Panc1 (cell line): ENCODE measurements around the gene CYP2E1.

Source experiments
- POLR2AphosphoS5 ChIP-seq: IDR thresholded peaks from 2 replicates; pipeline ENCODE4 v1.6.1; 2012; ENCODE audit warnings: mild to moderate bottlenecking, low read depth, low read length, moderate library complexity
- SIN3A ChIP-seq: IDR thresholded peaks from 2 replicates; pipeline ENCODE4 v1.6.1; 2012; ENCODE audit warnings: low read depth, mild to moderate bottlenecking, low read length, moderate library complexity, borderline replicate concordance; ENCODE audit not compliant: insufficient read depth
- TCF7L2 ChIP-seq: IDR thresholded peaks from 2 replicates; pipeline ENCODE4 v1.6.1; 2011; ENCODE audit warnings: mild to moderate bottlenecking, low read depth, low read length, inconsistent platforms
- TF ChIP-seq, protein P1 (sequence below): fragments of 450-650 bp; IDR thresholded peaks from 2 replicates; pipeline ENCODE4 v1.5.1; 2017; ENCODE audit warnings: mild to moderate bottlenecking

DNA sequence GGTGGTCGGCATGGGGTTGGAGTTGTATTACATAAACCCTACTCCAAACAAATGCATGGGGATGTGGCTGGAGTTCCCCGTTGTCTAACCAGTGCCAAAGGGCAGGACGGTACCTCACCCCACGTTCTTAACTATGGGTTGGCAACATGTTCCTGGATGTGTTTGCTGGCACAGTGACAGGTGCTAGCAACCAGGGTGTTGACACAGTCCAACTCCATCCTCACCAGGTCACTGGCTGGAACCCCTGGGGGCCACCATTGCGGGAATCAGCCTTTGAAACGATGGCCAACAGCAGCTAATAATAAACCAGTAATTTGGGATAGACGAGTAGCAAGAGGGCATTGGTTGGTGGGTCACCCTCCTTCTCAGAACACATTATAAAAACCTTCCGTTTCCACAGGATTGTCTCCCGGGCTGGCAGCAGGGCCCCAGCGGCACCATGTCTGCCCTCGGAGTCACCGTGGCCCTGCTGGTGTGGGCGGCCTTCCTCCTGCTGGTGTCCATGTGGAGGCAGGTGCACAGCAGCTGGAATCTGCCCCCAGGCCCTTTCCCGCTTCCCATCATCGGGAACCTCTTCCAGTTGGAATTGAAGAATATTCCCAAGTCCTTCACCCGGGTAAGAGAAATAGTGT is at the start of gene CYP2E1:
- TF ChIP-seq, protein P1, sequence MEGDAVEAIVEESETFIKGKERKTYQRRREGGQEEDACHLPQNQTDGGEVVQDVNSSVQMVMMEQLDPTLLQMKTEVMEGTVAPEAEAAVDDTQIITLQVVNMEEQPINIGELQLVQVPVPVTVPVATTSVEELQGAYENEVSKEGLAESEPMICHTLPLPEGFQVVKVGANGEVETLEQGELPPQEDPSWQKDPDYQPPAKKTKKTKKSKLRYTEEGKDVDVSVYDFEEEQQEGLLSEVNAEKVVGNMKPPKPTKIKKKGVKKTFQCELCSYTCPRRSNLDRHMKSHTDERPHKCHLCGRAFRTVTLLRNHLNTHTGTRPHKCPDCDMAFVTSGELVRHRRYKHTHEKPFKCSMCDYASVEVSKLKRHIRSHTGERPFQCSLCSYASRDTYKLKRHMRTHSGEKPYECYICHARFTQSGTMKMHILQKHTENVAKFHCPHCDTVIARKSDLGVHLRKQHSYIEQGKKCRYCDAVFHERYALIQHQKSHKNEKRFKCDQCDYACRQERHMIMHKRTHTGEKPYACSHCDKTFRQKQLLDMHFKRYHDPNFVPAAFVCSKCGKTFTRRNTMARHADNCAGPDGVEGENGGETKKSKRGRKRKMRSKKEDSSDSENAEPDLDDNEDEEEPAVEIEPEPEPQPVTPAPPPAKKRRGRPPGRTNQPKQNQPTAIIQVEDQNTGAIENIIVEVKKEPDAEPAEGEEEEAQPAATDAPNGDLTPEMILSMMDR: no peak
- no peak for TF ChIP-seq POLR2AphosphoS5
- no peak for TF ChIP-seq TCF7L2
- no peak for TF ChIP-seq SIN3A
